Type B pancreatic cell (in vitro differentiated cells): Measurements from ENCODE around the gene NBR1. TPM values are rescaled to one million over a fixed set of nuclear protein-coding genes. Genes with fewer than 3 reads are reported as not detected.
A peak's percentile ranks its signal among the peaks of the same experiment; 100 is the strongest.
"Not testable (repeated sequence)": the region's sequence is repeated elsewhere in the genome, so short reads cannot be mapped to it uniquely, and the experiment has no call there.

Experiments used
- DNase-seq: peaks from one replicate; pipeline ENCODE4 v3.0.0; 2021; ENCODE audit warnings: mixed read lengths; ENCODE audit not compliant: unreplicated experiment; ENCODE audit errors: extremely low spot score
- H3K27ac Mint-ChIP-seq: 2 replicates; pipeline ENCODE4 v1.8.0; 2021; ENCODE audit warnings: mild to moderate bottlenecking, mixed read lengths
- H3K27me3 Mint-ChIP-seq: 2 replicates; pipeline ENCODE4 v1.8.0; 2021; ENCODE audit warnings: mixed read lengths
- H3K36me3 Mint-ChIP-seq: 2 replicates; pipeline ENCODE4 v1.8.0; 2021; ENCODE audit warnings: mixed read lengths
- H3K4me1 Mint-ChIP-seq: one replicate; pipeline ENCODE4 v1.8.0; 2021; ENCODE audit warnings: mixed read lengths; ENCODE audit not compliant: unreplicated experiment
- H3K4me3 Mint-ChIP-seq: 2 replicates; pipeline ENCODE4 v1.8.0; 2021; ENCODE audit warnings: mild to moderate bottlenecking, mixed read lengths
- H3K9me3 Mint-ChIP-seq: 2 replicates; pipeline ENCODE4 v1.8.0; 2021; ENCODE audit warnings: mixed read lengths
- total RNA-seq: library from RNA; stranded (reverse); gene quantifications from 2 replicates; pipeline ENCODE4 v1.2.1, GENCODE V29; 2021; ENCODE audit warnings: low replicate concordance
- TF ChIP-seq, protein P1 (sequence below): fragments of 200-600 bp; sonication (generic); conservative IDR thresholded peaks from 2 replicates; pipeline ENCODE4 v1.5.0; 2021; ENCODE audit warnings: antibody characterized with exemption, mild to moderate bottlenecking

NBR1 gene
- total RNA-seq, 1 donor from 2014 or later: 60.8 TPM

DNA sequence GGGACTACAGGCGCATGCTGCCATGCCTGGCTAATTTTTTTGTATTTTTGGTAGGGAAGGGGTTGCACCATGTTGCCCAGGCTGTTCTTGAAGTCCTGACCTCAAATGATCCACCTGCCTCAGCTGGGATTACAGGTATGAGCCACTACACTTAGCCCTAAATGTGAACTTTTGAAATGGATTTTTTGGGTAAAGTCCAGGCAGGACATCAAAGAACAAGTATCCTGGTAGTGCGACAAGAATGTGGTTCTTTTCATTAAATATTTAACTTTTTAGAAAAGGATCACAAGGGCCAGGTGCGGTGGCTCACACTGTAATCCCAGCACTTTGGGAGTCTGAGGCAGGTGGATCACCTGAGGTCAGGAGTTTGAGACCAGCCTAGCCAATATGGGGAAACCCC, 15.3 kb upstream of the NBR1 start:
- H3K36me3 Mint-ChIP-seq: peaks cover 12% of the 10 kb centered on the region
- H3K9me3 Mint-ChIP-seq: peaks cover 5% of the 10 kb centered on the region
- H3K27me3 Mint-ChIP-seq: no peaks in the 10 kb centered on the region
- H3K27ac Mint-ChIP-seq: no peak overlapping the region
- no peaks in the 10 kb centered on the region for H3K4me1 Mint-ChIP-seq
- DNase-seq: no peak
- H3K4me3 Mint-ChIP-seq: no peak overlapping the region
- TF ChIP-seq, protein P1, sequence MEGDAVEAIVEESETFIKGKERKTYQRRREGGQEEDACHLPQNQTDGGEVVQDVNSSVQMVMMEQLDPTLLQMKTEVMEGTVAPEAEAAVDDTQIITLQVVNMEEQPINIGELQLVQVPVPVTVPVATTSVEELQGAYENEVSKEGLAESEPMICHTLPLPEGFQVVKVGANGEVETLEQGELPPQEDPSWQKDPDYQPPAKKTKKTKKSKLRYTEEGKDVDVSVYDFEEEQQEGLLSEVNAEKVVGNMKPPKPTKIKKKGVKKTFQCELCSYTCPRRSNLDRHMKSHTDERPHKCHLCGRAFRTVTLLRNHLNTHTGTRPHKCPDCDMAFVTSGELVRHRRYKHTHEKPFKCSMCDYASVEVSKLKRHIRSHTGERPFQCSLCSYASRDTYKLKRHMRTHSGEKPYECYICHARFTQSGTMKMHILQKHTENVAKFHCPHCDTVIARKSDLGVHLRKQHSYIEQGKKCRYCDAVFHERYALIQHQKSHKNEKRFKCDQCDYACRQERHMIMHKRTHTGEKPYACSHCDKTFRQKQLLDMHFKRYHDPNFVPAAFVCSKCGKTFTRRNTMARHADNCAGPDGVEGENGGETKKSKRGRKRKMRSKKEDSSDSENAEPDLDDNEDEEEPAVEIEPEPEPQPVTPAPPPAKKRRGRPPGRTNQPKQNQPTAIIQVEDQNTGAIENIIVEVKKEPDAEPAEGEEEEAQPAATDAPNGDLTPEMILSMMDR: no peak

GRCh38 chr17:43159232-43159631, 11.8 kb upstream of the NBR1 start:
- H3K27me3 Mint-ChIP-seq, DNase-seq, H3K36me3 Mint-ChIP-seq, H3K4me3 Mint-ChIP-seq, H3K4me1 Mint-ChIP-seq, H3K27ac Mint-ChIP-seq, H3K9me3 Mint-ChIP-seq: not testable (repeated sequence)

- not testable (repeated sequence) for DNase-seq, H3K27me3 Mint-ChIP-seq, H3K4me1 Mint-ChIP-seq, H3K4me3 Mint-ChIP-seq, H3K36me3 Mint-ChIP-seq, H3K9me3 Mint-ChIP-seq, H3K27ac Mint-ChIP-seq
These were observed 11.1 kb upstream of the NBR1 start for GRCh38 chr17:43159957-43160356.

DNA sequence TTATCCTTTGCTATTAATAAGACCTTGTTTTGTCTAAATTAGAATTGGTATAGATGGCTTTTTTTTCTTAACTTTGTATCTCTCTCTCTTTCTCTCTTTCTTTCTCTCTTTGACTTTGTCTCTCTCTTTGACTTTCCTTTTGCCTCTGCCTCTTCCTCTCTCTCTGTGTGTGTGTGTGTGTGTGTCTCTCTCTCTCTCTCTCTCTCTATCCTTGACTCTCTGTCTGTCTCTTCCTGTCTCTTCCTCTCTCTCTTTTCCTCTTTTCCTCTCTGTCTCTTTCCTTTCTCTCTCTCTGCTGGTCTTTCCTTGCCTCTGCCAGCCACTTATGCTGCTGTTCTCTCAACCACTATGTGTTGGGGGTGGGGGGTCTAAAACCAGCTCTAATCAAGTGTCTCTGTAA, 5.0 kb upstream of the NBR1 start:
- not testable (repeated sequence) for H3K27ac Mint-ChIP-seq, H3K9me3 Mint-ChIP-seq, DNase-seq, H3K27me3 Mint-ChIP-seq, H3K4me3 Mint-ChIP-seq, H3K36me3 Mint-ChIP-seq, H3K4me1 Mint-ChIP-seq

GRCh38 chr17:43169561-43170139, 1.4 kb upstream of the NBR1 start:
- Mint-ChIP-seq H3K27me3 (no peaks in the 10 kb centered on the region), H3K4me3 (no peak overlapping the region), H3K9me3 (no peaks in the 10 kb centered on the region), H3K27ac (no peak overlapping the region), H3K36me3 (peaks cover 4% of the 10 kb centered on the region), H3K4me1 (peaks cover 9% of the 10 kb centered on the region)
- TF ChIP-seq, protein P1: no peak
- no peak for DNase-seq

- Mint-ChIP-seq H3K36me3 (peaks cover 6% of the 10 kb centered on the region), H3K27me3 (no peaks in the 10 kb centered on the region), H3K9me3 (no peaks in the 10 kb centered on the region), H3K4me1 (peaks cover 12% of the 10 kb centered on the region), H3K27ac (no peak overlapping the region), H3K4me3 (no peak overlapping the region)
- TF ChIP-seq, protein P1: no peak
- peak; percentile 83 for DNase-seq
These were observed 761 bp upstream of the NBR1 start for GRCh38 chr17:43170140-43170765.

- Mint-ChIP-seq H3K9me3 (no peaks in the 10 kb centered on the region), H3K27me3 (no peaks in the 10 kb centered on the region), H3K36me3 (peaks cover 12% of the 10 kb centered on the region), H3K4me1 (peaks cover 19% of the 10 kb centered on the region), H3K4me3 (no peak overlapping the region), H3K27ac (no peak overlapping the region)
- TF ChIP-seq, protein P1: peak; percentile 46
- no peak for DNase-seq
These were observed 823 bp downstream of the NBR1 start for GRCh38 chr17:43171586-43172487.
